Sigmoid colon (tissue), 7 donors: ENCODE data around the gene METTL5. TPM values are rescaled to one million over a fixed set of nuclear protein-coding genes. Genes with fewer than 3 reads are reported as not detected.

ENCODE experiments used
- DNase-seq: peaks from one replicate; pipeline ENCODE4 v3.0.0-alpha.2; 2019
- H3K27ac ChIP-seq, 4 donors: fragments of 200-600 bp; sonication (generic); one replicate each; pipeline ENCODE4 v1.5.1; 2016 to 2019; ENCODE audit warnings: mild to moderate bottlenecking in 1 of 4
- H3K27me3 ChIP-seq, 3 donors: fragments of 200-600 bp; sonication (generic); one replicate each; pipeline ENCODE4 v1.5.1; 2019; ENCODE audit warnings: mild to moderate bottlenecking in 1 of 3
- H3K36me3 ChIP-seq, 4 donors: fragments of 200-600 bp; sonication (generic); one replicate each; pipeline ENCODE4 v1.5.1; 2016 to 2019
- H3K4me1 ChIP-seq, 4 donors: fragments of 200-600 bp; sonication (generic); one replicate each; pipeline ENCODE4 v1.5.1; 2017 to 2019
- H3K4me3 ChIP-seq, 4 donors: fragments of 200-600 bp; sonication (generic); one replicate each; pipeline ENCODE4 v1.5.1; 2017 to 2019; ENCODE audit warnings: mild to moderate bottlenecking in 2 of 4, moderate library complexity in 1 of 4
- H3K9me3 ChIP-seq, 4 donors: fragments of 200-600 bp in 3 of 4; sonication (generic) in 3 of 4; one replicate each; pipeline versions ENCODE4 v1.5.1 to v1.6.1; 2013 to 2019
- CTCF ChIP-seq, 4 experiments: fragments of 450-650 bp in 3 of 4; fragments of 200-600 bp in 1 of 4; IDR thresholded peaks; one replicate each; pipeline ENCODE4 v1.5.1; 2016 to 2019; ENCODE audit warnings: antibody characterized with exemption in 4 of 4, mild to moderate bottlenecking in 3 of 4, moderate library complexity in 2 of 4
- EP300 ChIP-seq, 4 donors: sonication (generic); formaldehyde crosslinking; IDR thresholded peaks; one replicate each; pipeline ENCODE4 v1.6.1; 2017; ENCODE audit warnings: antibody characterized with exemption in 4 of 4
- POLR2A ChIP-seq, 2 donors: fragments of 450-650 bp; IDR thresholded peaks; one replicate each; pipeline ENCODE4 v1.6.1; 2016; ENCODE audit warnings: antibody characterized with exemption in 2 of 2, mild to moderate bottlenecking in 2 of 2, moderate library complexity in 2 of 2
- POLR2AphosphoS5 ChIP-seq, 4 donors: sonication (generic); formaldehyde crosslinking; IDR thresholded peaks; one replicate each; pipeline ENCODE4 v1.6.1; 2017; ENCODE audit warnings: antibody characterized with exemption in 4 of 4
- WGBS, 2 donors: extraction: QIAGEN DNeasy Blood & Tissue Kit; methylation state at CpG; one replicate each; pipeline ENCODE4 v1.1.7; 2013; 5-methylcytosine and 5-hydroxymethylcytosine counted together
- intact Hi-C: fragments of 100-400 bp; cut with DNase I; formaldehyde crosslinking; loops from one replicate; pipeline ENCODE4 v1.15.1; 2023
- polyA plus RNA-seq, 3 donors: library from polyadenylated mRNA; stranded (reverse); fragments of 200-250 nt; gene quantifications; one replicate each; pipeline ENCODE4 v1.2.3, GENCODE V29; 2013
- total RNA-seq, 4 donors: library from RNA; depleted of rRNA; stranded (reverse); fragments of >200 nt; gene quantifications; one replicate each; pipeline ENCODE4 v1.1.0, GENCODE V29; 2016
- donor health status: healthy with polysubstance abuse.
- donor health status: Bipolar disorder and iron deficiency.
- donor health status: healthy.

The METTL5 gene
- total and polyA plus RNA-seq, 7 donors, result 47.8 to 337 (median 74.9) TPM

DNA sequence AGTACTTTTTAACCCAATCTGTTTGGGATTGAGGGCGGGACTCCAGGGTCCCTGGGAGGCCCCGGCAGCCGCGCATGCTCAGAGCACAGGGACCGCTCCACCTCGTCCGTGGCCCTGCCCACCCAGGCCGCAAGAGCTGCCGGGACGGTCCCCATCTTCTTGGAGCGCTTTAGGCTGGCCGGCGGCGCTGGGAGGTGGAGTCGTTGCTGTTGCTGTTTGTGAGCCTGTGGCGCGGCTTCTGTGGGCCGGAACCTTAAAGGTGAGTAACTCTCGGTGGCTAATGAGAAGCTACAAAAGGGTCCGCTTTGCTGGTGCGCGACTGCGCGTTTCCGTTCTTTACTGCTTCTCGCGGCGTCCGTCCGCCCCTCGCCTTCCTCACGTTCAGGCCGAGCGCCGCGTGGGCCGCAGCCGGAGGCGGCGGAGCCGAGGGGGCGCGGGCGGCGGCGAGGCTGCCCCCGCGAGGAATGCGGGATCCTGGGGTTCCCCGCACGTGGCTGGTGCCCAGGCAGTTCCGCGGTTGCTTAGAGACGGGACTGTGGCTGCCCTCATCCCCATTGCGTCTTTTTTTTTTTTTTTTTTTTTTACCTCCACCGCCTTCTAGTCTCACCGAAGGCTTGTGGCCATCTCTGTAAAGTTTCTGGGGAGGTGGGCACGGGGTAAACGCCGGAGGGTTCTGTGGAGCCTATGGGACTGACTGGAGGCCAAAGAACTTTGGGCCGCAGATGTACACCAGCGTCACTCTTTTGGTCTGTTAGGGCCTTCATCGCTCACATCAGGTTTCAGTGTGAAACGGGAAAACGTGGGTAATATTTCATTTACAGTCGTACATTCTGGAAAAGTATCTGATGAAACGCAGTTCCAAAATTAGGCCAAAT, 25.8 kb downstream of the METTL5 start, which contains the start of gene SSB:
Gene SSB, plus strand, starts transcription at position 154 of the 875 bp plus-strand sequence. CDS start 2,090 bp downstream, outside the sequence.
- Histone ChIP-seq H3K27ac (peak within 1 kb of the TSS; percentile 74 to 92 (median 89)), H3K36me3 (peaks cover 0 to 13% (median 3%) of the 10 kb centered on the region in 4 donors), H3K27me3 (no peaks in the 10 kb centered on the region), H3K4me1 (peaks cover 0 to 20% (median 14%) of the 10 kb centered on the region in 4 donors), H3K9me3 (no peaks in the 10 kb centered on the region), H3K4me3 (peak within 1 kb of the TSS; percentile 53 to 93 (median 72))
- TF ChIP-seq POLR2A (IDR thresholded peaks at IDR 0.05) (peak; percentile 42 to 67), POLR2AphosphoS5 (IDR thresholded peaks at IDR 0.05) (peak; percentile 85 to 92 (median 89)), CTCF (IDR thresholded peaks at IDR 0.05) (no peak), EP300 (IDR thresholded peaks at IDR 0.05) (no peak)
- peak; percentile 95 for DNase-seq
- intact Hi-C loops, result no loop called here
- 0% methylated on average over 67 of the region's 67 CpGs for WGBS, 2 donors

- intact Hi-C loops, result no loop called here
- 4 to 10% methylated on average over 4 of the region's 4 CpGs for WGBS, 2 donors
- Histone ChIP-seq H3K36me3 (peaks cover 0 to 13% (median 3%) of the 10 kb centered on the region in 4 donors), H3K27ac (peak overlapping the region; percentile 74 to 92 (median 89)), H3K9me3 (no peaks in the 10 kb centered on the region), H3K27me3 (no peaks in the 10 kb centered on the region), H3K4me1 (peaks cover 0 to 20% (median 11%) of the 10 kb centered on the region in 4 donors), H3K4me3 (peak overlapping the region; percentile 53 to 93 (median 72))
- DNase-seq, result no peak
- no peak for TF ChIP-seq EP300 (IDR thresholded peaks at IDR 0.05)
- TF ChIP-seq POLR2A (IDR thresholded peaks at IDR 0.05), result no peak
- TF ChIP-seq POLR2AphosphoS5 (IDR thresholded peaks at IDR 0.05), result no peak
- no peak for TF ChIP-seq CTCF (IDR thresholded peaks at IDR 0.05)
Measured at GRCh38 chr2:169798397-169798717, 26.3 kb downstream of the METTL5 start.

DNA sequence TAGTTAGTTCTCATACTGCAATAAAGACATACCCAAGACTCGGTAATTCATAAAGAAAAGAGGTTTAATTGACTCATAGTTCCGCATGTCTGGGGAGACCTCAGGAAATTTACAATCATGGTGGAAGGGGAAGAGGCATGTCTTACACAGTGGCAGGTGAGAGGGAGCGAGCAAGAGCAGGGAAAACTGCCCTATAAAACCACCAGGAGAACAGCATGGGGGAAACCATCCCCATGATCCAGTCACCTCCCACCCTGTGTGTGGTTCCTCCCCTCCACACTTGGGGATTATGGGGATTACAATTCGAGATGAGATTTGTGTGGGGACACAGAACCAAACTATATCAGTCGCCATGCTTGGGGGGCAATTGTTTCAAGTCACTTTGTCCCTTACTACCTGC, 27.1 kb downstream of the METTL5 start:
- 91 to 97% methylated on average over 5 of the region's 5 CpGs for WGBS, 2 donors
- Histone ChIP-seq H3K36me3 (peaks cover 0 to 13% (median 3%) of the 10 kb centered on the region in 4 donors), H3K27me3 (no peaks in the 10 kb centered on the region), H3K4me1 (peaks cover 0 to 20% (median 11%) of the 10 kb centered on the region in 4 donors), H3K4me3 (no peak overlapping the region), H3K27ac (no peak overlapping the region), H3K9me3 (no peaks in the 10 kb centered on the region)
- no peak for TF ChIP-seq CTCF (IDR thresholded peaks at IDR 0.05)
- TF ChIP-seq EP300 (IDR thresholded peaks at IDR 0.05), result no peak
- no peak for TF ChIP-seq POLR2A (IDR thresholded peaks at IDR 0.05)
- TF ChIP-seq POLR2AphosphoS5 (IDR thresholded peaks at IDR 0.05), result no peak
- intact Hi-C loops, result no loop called here
- DNase-seq, result no peak

- 58 to 87% methylated on average over 6 of the region's 6 CpGs for WGBS, 2 donors
- no peaks in the 10 kb centered on the region for H3K27me3 ChIP-seq
- peaks cover 0 to 6% (median under 1%) of the 10 kb centered on the region in 4 donors for H3K36me3 ChIP-seq
- no peaks in the 10 kb centered on the region for H3K9me3 ChIP-seq
- peaks cover 0 to 16% (median 7%) of the 10 kb centered on the region in 4 donors for H3K4me1 ChIP-seq
- TF ChIP-seq CTCF (IDR thresholded peaks at IDR 0.05) (no peak), POLR2AphosphoS5 (IDR thresholded peaks at IDR 0.05) (no peak), EP300 (IDR thresholded peaks at IDR 0.05) (no peak), POLR2A (IDR thresholded peaks at IDR 0.05) (no peak)
- intact Hi-C loops, result no loop called here
- DNase-seq, result no peak
- H3K4me3 ChIP-seq, result no peak overlapping the region
- H3K27ac ChIP-seq, result no peak overlapping the region
Measured at GRCh38 chr2:169796441-169796840, 28.3 kb downstream of the METTL5 start.
